Fibroblast of lung (primary cell): ENCODE results near the gene INTS1.

Experiments used
- EZH2 ChIP-seq: IDR thresholded peaks from 2 replicates; pipeline ENCODE4 v1.5.1; 2012; ENCODE audit warnings: low read length, control low read depth, mild to moderate bottlenecking; ENCODE audit errors: missing control alignments
- TF ChIP-seq, protein P1 (sequence below), 2 donors: IDR thresholded peaks in 1 of 2; conservative IDR thresholded peaks in 1 of 2; 1 replicate in 1 of 2; 2 replicates in 1 of 2; pipeline ENCODE4 v1.5.1; 2011 to 2012; ENCODE audit warnings: low read length in 2 of 2, control low read depth in 1 of 2, inconsistent platforms in 1 of 2, low read depth in 1 of 2, mild to moderate bottlenecking in 1 of 2

DNA sequence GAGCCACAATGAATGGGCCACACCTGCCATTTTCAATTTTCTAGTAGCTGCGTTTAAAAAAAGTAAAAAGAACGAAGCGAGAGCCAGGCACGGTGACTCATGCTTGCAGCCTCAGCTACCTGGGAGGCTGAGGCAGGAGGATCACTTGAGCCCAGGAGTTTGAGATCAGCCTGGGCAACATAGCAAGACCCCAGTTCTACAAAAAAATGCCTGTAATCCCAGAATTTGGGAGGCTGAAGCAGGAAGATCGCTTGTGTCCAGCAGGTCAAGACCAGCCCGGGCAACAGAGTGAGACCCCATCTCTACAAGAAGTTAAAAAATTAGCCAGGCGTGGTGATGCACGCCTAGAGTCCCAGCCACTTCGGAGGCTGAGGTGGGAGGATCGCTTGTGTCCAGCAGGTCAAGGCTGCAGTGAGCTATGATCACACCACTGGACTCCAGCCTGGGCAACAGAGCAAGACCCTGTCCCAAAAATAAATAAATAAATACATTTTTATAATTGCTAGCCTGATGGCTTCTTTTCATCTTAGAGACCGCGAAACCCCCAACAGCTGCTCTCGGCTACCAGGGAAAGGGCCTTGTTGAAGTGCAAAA lies 77.0 kb downstream of the INTS1 start:
- TF ChIP-seq, protein P1, sequence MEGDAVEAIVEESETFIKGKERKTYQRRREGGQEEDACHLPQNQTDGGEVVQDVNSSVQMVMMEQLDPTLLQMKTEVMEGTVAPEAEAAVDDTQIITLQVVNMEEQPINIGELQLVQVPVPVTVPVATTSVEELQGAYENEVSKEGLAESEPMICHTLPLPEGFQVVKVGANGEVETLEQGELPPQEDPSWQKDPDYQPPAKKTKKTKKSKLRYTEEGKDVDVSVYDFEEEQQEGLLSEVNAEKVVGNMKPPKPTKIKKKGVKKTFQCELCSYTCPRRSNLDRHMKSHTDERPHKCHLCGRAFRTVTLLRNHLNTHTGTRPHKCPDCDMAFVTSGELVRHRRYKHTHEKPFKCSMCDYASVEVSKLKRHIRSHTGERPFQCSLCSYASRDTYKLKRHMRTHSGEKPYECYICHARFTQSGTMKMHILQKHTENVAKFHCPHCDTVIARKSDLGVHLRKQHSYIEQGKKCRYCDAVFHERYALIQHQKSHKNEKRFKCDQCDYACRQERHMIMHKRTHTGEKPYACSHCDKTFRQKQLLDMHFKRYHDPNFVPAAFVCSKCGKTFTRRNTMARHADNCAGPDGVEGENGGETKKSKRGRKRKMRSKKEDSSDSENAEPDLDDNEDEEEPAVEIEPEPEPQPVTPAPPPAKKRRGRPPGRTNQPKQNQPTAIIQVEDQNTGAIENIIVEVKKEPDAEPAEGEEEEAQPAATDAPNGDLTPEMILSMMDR (conservative IDR thresholded peaks at IDR 0.05 in 1 of 2, IDR thresholded peaks at IDR 0.05 in 1 of 2; ENCODE audit: low read depth in 1 of 2, low read length in 2 of 2) = no peak
- TF ChIP-seq EZH2 = no peak
